G401.6 (cell line): Measurements from ENCODE around the gene PDGFB.
"Not testable (repeated sequence)": the region's sequence is repeated elsewhere in the genome, so short reads cannot be mapped to it uniquely, and the experiment has no call there.

Source experiments
- FAIRE-seq: peaks from 2 replicates; lab custom pipeline; 2012; peaks lifted over from hg19 to GRCh38; lab: Jason Lieb, UNC

PDGFB gene

GRCh38 chr22:39224550-39224949 is 20.2 kb downstream of the PDGFB start:
- FAIRE-seq, result no peak

- no peak for FAIRE-seq
Measured at GRCh38 chr22:39223091-39223710, 21.6 kb downstream of the PDGFB start.

- no peak for FAIRE-seq
Measured at GRCh38 chr22:39221999-39222686, 22.6 kb downstream of the PDGFB start.

GRCh38 chr22:39220890-39221850 is 23.6 kb downstream of the PDGFB start:
- no peak for FAIRE-seq

GRCh38 chr22:39220450-39220849 is 24.3 kb downstream of the PDGFB start:
- no peak for FAIRE-seq

- peak; percentile 45 for FAIRE-seq
Measured at GRCh38 chr22:39219071-39220039, 25.4 kb downstream of the PDGFB start.

- not testable (repeated sequence) for FAIRE-seq
Measured at GRCh38 chr22:39218432-39218831, 26.4 kb downstream of the PDGFB start.

GRCh38 chr22:39216143-39216490 is 28.7 kb downstream of the PDGFB start:
- FAIRE-seq, result no peak

- FAIRE-seq, result no peak
Measured at GRCh38 chr22:39215426-39216142, 29.2 kb downstream of the PDGFB start.

- no peak for FAIRE-seq
Measured at GRCh38 chr22:39215070-39215396, 29.7 kb downstream of the PDGFB start.

GRCh38 chr22:39214383-39215069 is 30.3 kb downstream of the PDGFB start:
- peak; percentile 98 for FAIRE-seq

GRCh38 chr22:39214006-39214382 is 30.8 kb downstream of the PDGFB start:
- FAIRE-seq, result no peak

GRCh38 chr22:39212721-39213376 is 31.9 kb downstream of the PDGFB start:
- peak; percentile 91 for FAIRE-seq

GRCh38 chr22:39209756-39210155 is 35.0 kb downstream of the PDGFB start:
- FAIRE-seq, result no peak

GRCh38 chr22:39208013-39208680 is 36.6 kb downstream of the PDGFB start:
- FAIRE-seq, result no peak

GRCh38 chr22:39207141-39208012 is 37.4 kb downstream of the PDGFB start:
- no peak for FAIRE-seq

GRCh38 chr22:39206491-39206890 is 38.3 kb downstream of the PDGFB start:
- no peak for FAIRE-seq

- FAIRE-seq, result no peak
Measured at GRCh38 chr22:39205344-39206021, 39.3 kb downstream of the PDGFB start.
